Caco-2 (cell line): ENCODE results near the gene SARDH. TPM values are rescaled to one million over a fixed set of nuclear protein-coding genes. Genes with fewer than 3 reads are reported as not detected.

Experiments
- BruUV-seq: library from RNA; stranded (reverse); fragments of 400-500 nt; replicated peaks from 2 replicates; lab custom pipeline; 2021; lab: Mats Ljungman, UMichigan
- CTCF ChIA-PET: fragments of 300-600 bp; sonication (Branson Sonifier 250); formaldehyde crosslinking; loops from one replicate; lab custom pipeline; 2022; ENCODE audit warnings: antibody characterized with exemption; lab: Charles Lee
- POLR2A ChIA-PET: fragments of 300-600 bp; sonication (Branson Sonifier 250); formaldehyde crosslinking; loops from one replicate; lab custom pipeline; 2022; ENCODE audit warnings: antibody characterized with exemption; lab: Charles Lee
- DNase-seq, 2 experiments: peaks; one replicate each; pipeline versions ENCODE4 v3.0.0 to v3.0.0-alpha.2; 2020 to 2022
- H3K27me3 ChIP-seq: replicated peaks from 2 replicates; pipeline ENCODE4 v1.6.0; 2011; ENCODE audit warnings: low read length; ENCODE audit not compliant: control insufficient read depth, insufficient read depth
- H3K36me3 ChIP-seq: 2 replicates; pipeline ENCODE4 v1.5.1; 2011; ENCODE audit warnings: low read length; ENCODE audit not compliant: control insufficient read depth, insufficient read depth
- H3K4me1 ChIP-seq: fragments of 250-450 bp; sonication (Bioruptor Pico); 2 replicates; pipeline ENCODE4 v1.5.1; 2020; ENCODE audit warnings: mild to moderate bottlenecking
- H3K4me3 ChIP-seq: 2 replicates; pipeline ENCODE4 v1.5.1; 2011; ENCODE audit warnings: low read depth, mild to moderate bottlenecking, control low read depth, low read length
- H3K9me3 ChIP-seq: fragments of 250-450 bp; sonication (Bioruptor Pico); 2 replicates; pipeline ENCODE4 v1.5.1; 2020; ENCODE audit warnings: mild to moderate bottlenecking, moderate library complexity
- H3K27ac Mint-ChIP-seq: one replicate; pipeline ENCODE4 v1.8.0; 2022; ENCODE audit warnings: mixed read lengths; ENCODE audit not compliant: unreplicated experiment
- H3K27me3 Mint-ChIP-seq: one replicate; pipeline ENCODE4 v1.8.0; 2022; ENCODE audit warnings: mixed read lengths; ENCODE audit not compliant: insufficient read depth, unreplicated experiment
- H3K36me3 Mint-ChIP-seq: one replicate; pipeline ENCODE4 v1.8.0; 2022; ENCODE audit warnings: mild to moderate bottlenecking, mixed read lengths; ENCODE audit not compliant: insufficient read depth, unreplicated experiment
- H3K4me1 Mint-ChIP-seq: one replicate; pipeline ENCODE4 v1.8.0; 2022; ENCODE audit warnings: low read depth, mixed read lengths; ENCODE audit not compliant: unreplicated experiment
- H3K4me3 Mint-ChIP-seq: one replicate; pipeline ENCODE4 v1.8.0; 2022; ENCODE audit warnings: mild to moderate bottlenecking, moderate library complexity, mixed read lengths; ENCODE audit not compliant: unreplicated experiment
- H3K9me3 Mint-ChIP-seq: one replicate; pipeline ENCODE4 v1.8.0; 2022; ENCODE audit warnings: mixed read lengths; ENCODE audit not compliant: unreplicated experiment
- intact Hi-C: fragments of 100-400 bp; cut with micrococcal nuclease; formaldehyde crosslinking; loops from one replicate; pipeline ENCODE4 v1.10.0; 2022; ENCODE audit not compliant: unreplicated experiment
- total RNA-seq: library from RNA; stranded (reverse); gene quantifications from 2 replicates; pipeline ENCODE4 v1.2.3, GENCODE V29; 2022
- TF ChIP-seq, protein P1 (sequence below), 2 experiments: fragments of 200-600 bp in 1 of 2; IDR thresholded peaks; 1 replicate in 1 of 2; 2 replicates in 1 of 2; pipeline versions ENCODE4 v1.5.1 to v1.8.0; 2011 to 2022; ENCODE audit warnings: antibody characterized with exemption in 1 of 2, control low read depth in 1 of 2, inconsistent platforms in 1 of 2, low read depth in 1 of 2, low read length in 1 of 2, mild to moderate bottlenecking in 1 of 2, moderate library complexity in 1 of 2; ENCODE audit not compliant: insufficient read depth in 1 of 2, severe bottlenecking in 1 of 2, unreplicated experiment in 1 of 2

Gene SARDH
- total RNA-seq, 1 experiment from 2014 or later, result 0.36 TPM

DNA sequence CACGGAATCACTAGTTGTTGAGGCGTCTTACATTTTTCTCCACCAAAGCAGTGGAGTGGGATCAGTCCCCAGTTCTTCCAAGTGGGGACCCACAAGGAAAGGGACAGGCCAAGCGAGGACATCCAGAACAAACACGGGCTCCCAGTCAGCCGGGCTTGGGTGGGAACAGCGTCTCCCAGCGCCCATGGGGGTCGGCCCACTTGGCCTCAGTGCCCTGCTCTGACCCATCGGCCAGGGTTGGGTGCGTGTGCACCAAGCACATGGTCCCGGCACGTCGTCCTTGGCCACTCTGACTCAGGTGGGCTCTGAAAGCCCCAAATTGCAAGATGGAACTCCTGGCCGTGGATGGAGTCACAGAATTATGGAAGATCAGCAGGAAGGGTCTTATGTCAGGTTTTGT is 64.1 kb downstream of the SARDH start:
- H3K27ac Mint-ChIP-seq, result no peak overlapping the region
- peaks cover 6% of the 10 kb centered on the region for H3K36me3 Mint-ChIP-seq
- H3K9me3 ChIP-seq, result peaks cover 7% of the 10 kb centered on the region; the same call in 1 of the 2 replicates
- CTCF ChIA-PET, result no interaction called here
- intact Hi-C loops, result no loop called here
- H3K9me3 Mint-ChIP-seq, result no peaks in the 10 kb centered on the region
- POLR2A ChIA-PET, result no interaction called here
- no peaks in the 10 kb centered on the region for H3K27me3 ChIP-seq
- H3K4me3 ChIP-seq, result no peak overlapping the region
- DNase-seq, result no peak
- TF ChIP-seq, protein P1, sequence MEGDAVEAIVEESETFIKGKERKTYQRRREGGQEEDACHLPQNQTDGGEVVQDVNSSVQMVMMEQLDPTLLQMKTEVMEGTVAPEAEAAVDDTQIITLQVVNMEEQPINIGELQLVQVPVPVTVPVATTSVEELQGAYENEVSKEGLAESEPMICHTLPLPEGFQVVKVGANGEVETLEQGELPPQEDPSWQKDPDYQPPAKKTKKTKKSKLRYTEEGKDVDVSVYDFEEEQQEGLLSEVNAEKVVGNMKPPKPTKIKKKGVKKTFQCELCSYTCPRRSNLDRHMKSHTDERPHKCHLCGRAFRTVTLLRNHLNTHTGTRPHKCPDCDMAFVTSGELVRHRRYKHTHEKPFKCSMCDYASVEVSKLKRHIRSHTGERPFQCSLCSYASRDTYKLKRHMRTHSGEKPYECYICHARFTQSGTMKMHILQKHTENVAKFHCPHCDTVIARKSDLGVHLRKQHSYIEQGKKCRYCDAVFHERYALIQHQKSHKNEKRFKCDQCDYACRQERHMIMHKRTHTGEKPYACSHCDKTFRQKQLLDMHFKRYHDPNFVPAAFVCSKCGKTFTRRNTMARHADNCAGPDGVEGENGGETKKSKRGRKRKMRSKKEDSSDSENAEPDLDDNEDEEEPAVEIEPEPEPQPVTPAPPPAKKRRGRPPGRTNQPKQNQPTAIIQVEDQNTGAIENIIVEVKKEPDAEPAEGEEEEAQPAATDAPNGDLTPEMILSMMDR (IDR thresholded peaks at IDR 0.05; ENCODE audit: insufficient read depth in 1 of 2, low read depth in 1 of 2, low read length in 1 of 2, severe bottlenecking in 1 of 2, unreplicated experiment in 1 of 2), result no peak
- no TSS peak for BruUV-seq
- no peaks in the 10 kb centered on the region for H3K27me3 Mint-ChIP-seq
- peaks cover 9% of the 10 kb centered on the region for H3K4me1 Mint-ChIP-seq
- H3K4me3 Mint-ChIP-seq, result no peak overlapping the region
- no peaks in the 10 kb centered on the region for H3K36me3 ChIP-seq
- 0 out of 2 replicates have a peak, but pooled peaks cover 5% of the 10 kb centered on the region for H3K4me1 ChIP-seq

DNA sequence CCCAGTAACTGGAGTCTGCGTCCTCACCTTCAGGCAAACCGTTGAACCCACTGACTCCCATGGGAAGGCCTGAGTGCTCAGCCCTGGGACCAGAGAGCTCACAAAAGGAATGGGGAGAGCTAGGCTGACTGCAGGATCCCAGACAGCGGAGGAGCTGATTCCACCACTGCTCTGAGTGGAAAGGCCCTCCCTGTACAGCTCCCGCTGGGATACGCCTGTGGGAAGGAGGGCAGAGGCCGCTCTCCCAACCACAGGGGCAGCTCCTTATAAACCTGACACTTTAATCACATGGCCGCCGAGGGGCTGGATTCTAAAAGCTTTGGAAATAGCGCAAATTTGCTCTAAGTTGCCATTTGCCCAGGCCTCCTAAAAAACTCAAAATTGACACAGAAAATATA is 64.9 kb downstream of the SARDH start:
- no peaks in the 10 kb centered on the region for H3K9me3 Mint-ChIP-seq
- Histone ChIP-seq H3K27me3 (no peaks in the 10 kb centered on the region), H3K4me3 (no peak overlapping the region), H3K4me1 (0 out of 2 replicates have a peak, but pooled peaks cover 5% of the 10 kb centered on the region), H3K9me3 (peaks cover 7% of the 10 kb centered on the region; the same call in 1 of the 2 replicates), H3K36me3 (no peaks in the 10 kb centered on the region)
- CTCF ChIA-PET, result no interaction called here
- H3K36me3 Mint-ChIP-seq, result peaks cover 6% of the 10 kb centered on the region
- intact Hi-C loops, result no loop called here
- H3K4me1 Mint-ChIP-seq, result peaks cover 9% of the 10 kb centered on the region
- no peak for DNase-seq
- no peaks in the 10 kb centered on the region for H3K27me3 Mint-ChIP-seq
- TF ChIP-seq, protein P1 (IDR thresholded peaks at IDR 0.05; ENCODE audit: insufficient read depth in 1 of 2, low read depth in 1 of 2, low read length in 1 of 2, severe bottlenecking in 1 of 2, unreplicated experiment in 1 of 2), result no peak
- no peak overlapping the region for H3K4me3 Mint-ChIP-seq
- POLR2A ChIA-PET, result no interaction called here
- H3K27ac Mint-ChIP-seq, result no peak overlapping the region
- no TSS peak for BruUV-seq

DNA sequence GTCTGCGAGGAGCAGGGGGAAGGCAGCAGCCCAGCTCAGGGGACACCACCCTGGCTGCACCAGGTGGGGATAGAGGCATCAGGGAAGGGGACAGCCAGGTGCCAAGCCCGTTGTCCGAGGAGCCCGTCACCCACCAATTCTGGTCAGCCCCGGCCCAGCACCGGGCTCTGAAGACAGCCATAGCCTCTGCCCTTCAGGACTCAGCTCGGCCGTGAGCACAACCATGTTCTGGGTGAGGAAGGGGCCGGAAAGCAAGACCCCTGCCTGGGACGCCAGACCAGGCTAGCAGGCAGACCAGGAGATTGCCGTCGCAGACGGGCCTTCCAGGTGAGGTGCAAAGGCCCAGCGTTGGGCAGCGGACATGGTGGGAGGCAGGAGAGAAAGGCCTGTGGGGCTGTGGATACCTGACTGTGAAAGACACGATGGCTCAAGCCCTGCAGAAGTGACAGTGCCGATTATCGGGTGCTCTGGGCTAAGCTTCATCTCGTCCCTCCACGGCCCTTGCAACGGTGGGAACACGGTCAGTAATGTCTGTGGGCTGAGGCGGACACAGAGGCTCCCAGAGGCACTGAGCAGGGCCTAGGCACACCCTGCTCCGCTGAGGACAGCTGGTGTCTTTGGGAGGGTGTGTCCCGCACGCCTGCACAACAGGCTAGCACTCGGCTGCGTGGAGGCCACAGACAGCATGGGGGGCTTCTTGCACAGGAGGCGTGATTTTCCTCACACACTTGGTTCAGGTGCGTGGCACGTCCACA is 65.5 kb downstream of the SARDH start:
- ChIA-PET CTCF (no interaction called here), POLR2A (no interaction called here)
- 0 out of 2 replicates have a peak, but pooled peaks cover 5% of the 10 kb centered on the region for H3K4me1 ChIP-seq
- no peaks in the 10 kb centered on the region for H3K27me3 Mint-ChIP-seq
- BruUV-seq, result no TSS peak
- DNase-seq, result no peak
- TF ChIP-seq, protein P1 (IDR thresholded peaks at IDR 0.05; ENCODE audit: insufficient read depth in 1 of 2, low read depth in 1 of 2, low read length in 1 of 2, severe bottlenecking in 1 of 2, unreplicated experiment in 1 of 2), result no peak
- H3K27ac Mint-ChIP-seq, result no peak overlapping the region
- no peak overlapping the region for H3K4me3 Mint-ChIP-seq
- peaks cover 9% of the 10 kb centered on the region for H3K36me3 Mint-ChIP-seq
- intact Hi-C loops, result no loop called here
- no peak overlapping the region for H3K4me3 ChIP-seq
- H3K4me1 Mint-ChIP-seq, result peaks cover 9% of the 10 kb centered on the region
- H3K27me3 ChIP-seq, result no peaks in the 10 kb centered on the region
- H3K36me3 ChIP-seq, result no peaks in the 10 kb centered on the region
- peaks cover 7% of the 10 kb centered on the region; the same call in 1 of the 2 replicates for H3K9me3 ChIP-seq
- H3K9me3 Mint-ChIP-seq, result no peaks in the 10 kb centered on the region
